ENCODE data around the gene WDR87. TPM values are rescaled to one million over a fixed set of nuclear protein-coding genes. Genes with fewer than 3 reads are reported as not detected.

Gene WDR87
- total and polyA plus RNA-seq, 2 of the 4 experiments (the other 2 are of a cell fraction): not detected

DNA sequence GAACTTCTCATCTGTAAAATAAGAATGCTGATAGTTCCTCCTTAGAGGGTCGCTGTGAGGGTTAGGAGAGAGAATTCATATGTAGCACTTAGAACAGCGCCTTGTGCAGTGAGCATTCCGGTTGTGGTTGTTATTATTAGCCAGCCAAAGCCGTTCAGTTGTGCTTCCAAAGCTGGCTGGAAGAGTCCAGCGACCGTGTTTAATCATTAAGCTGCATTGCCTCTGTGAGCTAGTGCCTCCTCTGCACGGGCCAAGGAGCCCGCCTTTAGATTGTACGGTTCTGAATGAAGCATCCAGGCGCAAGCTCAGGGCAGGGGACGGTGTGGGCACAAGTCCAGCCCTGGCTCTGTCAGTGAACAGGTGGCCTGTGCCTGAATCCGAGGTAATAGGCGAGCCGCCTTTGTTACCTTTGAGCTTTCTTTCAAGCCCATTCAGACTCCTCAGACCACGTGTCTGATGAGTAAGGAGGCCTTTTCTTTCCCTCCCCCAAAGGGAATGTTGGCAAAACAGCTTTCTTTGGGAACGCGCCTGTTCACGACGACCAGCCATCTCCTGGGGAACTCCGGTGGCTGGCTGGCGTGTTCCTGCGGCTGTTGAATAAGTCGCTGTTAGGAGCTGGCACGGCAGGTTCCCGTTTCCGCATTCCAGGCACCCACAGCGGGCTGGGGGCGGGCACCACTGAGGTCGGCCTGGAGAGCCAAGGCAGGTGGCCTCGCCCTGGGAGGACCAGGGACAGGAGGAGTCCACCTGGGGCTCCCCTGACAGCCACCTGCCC is 25.7 kb upstream of the WDR87 start:
- peak overlapping the region; percentile 86 for H2AK9ac ChIP-seq (replicated peaks; ENCODE audit: low read depth, low read length, poor library complexity)
- peak overlapping the region; percentile 83 for H3K14ac ChIP-seq (replicated peaks; ENCODE audit: low read depth, low read length)
- peak overlapping the region; percentile 52; the same call in 1 of the 2 replicates for H3K56ac ChIP-seq (ENCODE audit: extremely low read depth, insufficient read depth, low read length)
- dilution Hi-C loops (cut with HindIII; ENCODE audit: low sequenced_read_pairs, unreplicated experiment) (no loop called here), in situ Hi-C loops (cut with MboI; ENCODE audit: low sequenced_read_pairs) (no loop called here), intact Hi-C loops (cut with micrococcal nuclease) (loop anchor here (2.0 kb wide), 1 partner anchor 25 kb away; the partner anchor contains the start of genes SIPA1L3 and WDR87)
- peak overlapping the region; percentile 53 for H2BK5ac ChIP-seq (ENCODE audit: low read depth, low read length, poor library complexity, severe bottlenecking)
- H4K20me1 ChIP-seq (ENCODE audit: insufficient read depth, low read length): peaks cover 35% of the 10 kb centered on the region
- H3K27ac ChIP-seq (ENCODE audit: insufficient read depth, low read length): peak overlapping the region; percentile 50
- DNase-seq: peak; percentile 78
- H3K4ac ChIP-seq (ENCODE audit: low read depth, low read length): peak overlapping the region; percentile 86
- POLR2A ChIA-PET (ENCODE audit: unreplicated experiment): interaction anchor here (0.6 to 1.3 kb wide), 2 partner anchors 71 to 73 kb away, joined by 3 to 4 read pairs; no protein-coding TSS in a partner anchor
- H3K9me1 ChIP-seq (ENCODE audit: insufficient read depth, low read length): peaks cover 8% of the 10 kb centered on the region
- no peak overlapping the region for H3K9ac ChIP-seq (ENCODE audit: low read depth, low read length)
- WGBS, 2 experiments (ENCODE audit: extremely low coverage in 2 of 2, insufficient read length in 1 of 2): 5% methylated on average over 6 of the region's 30 CpGs; no CpG with 5 or more reads in 1 of the 2 experiments
- H3K4me3 ChIP-seq (ENCODE audit: insufficient read depth, low read depth, low read length): no peak overlapping the region
- H3K9me3 ChIP-seq (ENCODE audit: control insufficient read depth, insufficient read depth, low read length): peaks cover 12% of the 10 kb centered on the region
- peak overlapping the region; percentile 64 for H4K91ac ChIP-seq (ENCODE audit: insufficient read depth, low read depth, low read length)
- no peaks in the 10 kb centered on the region for H3K27me3 ChIP-seq (ENCODE audit: control insufficient read depth, insufficient read depth, low read length)
- peak overlapping the region; percentile 90 for H3K23ac ChIP-seq (ENCODE audit: low read depth, low read length)
- H3K4me2 ChIP-seq (ENCODE audit: low read depth, low read length): peak overlapping the region; percentile 68
- H3K4me1 ChIP-seq (ENCODE audit: control insufficient read depth, insufficient read depth, low read length): peaks cover 11% of the 10 kb centered on the region
- H2AK5ac ChIP-seq (ENCODE audit: low read depth, low read length): peak overlapping the region; percentile 88; the same call in 1 of the 2 replicates
- peak overlapping the region; percentile 87 for H2BK120ac ChIP-seq (ENCODE audit: low read depth, low read length)
- H3K36me3 ChIP-seq (ENCODE audit: control insufficient read depth, insufficient read depth, low read length): peaks cover 1% of the 10 kb centered on the region; the same call in 1 of the 2 replicates
- CTCF ChIA-PET: interaction anchor here (0.6 to 0.8 kb wide), 4 partner anchors 22 to 278 kb away, joined by 3 to 6 read pairs (median 3); no protein-coding TSS in a partner anchor
- no peak overlapping the region for H4K5ac ChIP-seq (ENCODE audit: low read depth, low read length)
- H3K18ac ChIP-seq (ENCODE audit: low read depth, low read length): no peak overlapping the region; the same call in 1 of the 2 replicates
- peak overlapping the region; percentile 78; the same call in 1 of the 3 replicates for H2BK15ac ChIP-seq (ENCODE audit: low read depth, low read length)
- H2AFZ ChIP-seq (replicated peaks; ENCODE audit: low read length, poor library complexity): peak overlapping the region; percentile 91
- peak overlapping the region; percentile 38; the same call in 1 of the 2 replicates for H2BK20ac ChIP-seq (ENCODE audit: low read depth, low read length)
- H4K8ac ChIP-seq (ENCODE audit: low read depth in 2 of 2, low read length in 2 of 2): peak overlapping the region; percentile 46 to 47; a peak in 3 of 4 replicates
- BruUV-seq (replicated peaks): no TSS peak
- H3K79me1 ChIP-seq (ENCODE audit: low read depth in 1 of 2, low read length in 2 of 2): peaks cover 50 to 94% of the 10 kb centered on the region in 2 experiments
- ATAC-seq (ENCODE audit: low read depth): peak; percentile 84
- no peak for TF ChIP-seq SMC3 (IDR thresholded peaks at IDR 0.05; ENCODE audit: low read depth, low read length)
- TF ChIP-seq, protein P1, sequence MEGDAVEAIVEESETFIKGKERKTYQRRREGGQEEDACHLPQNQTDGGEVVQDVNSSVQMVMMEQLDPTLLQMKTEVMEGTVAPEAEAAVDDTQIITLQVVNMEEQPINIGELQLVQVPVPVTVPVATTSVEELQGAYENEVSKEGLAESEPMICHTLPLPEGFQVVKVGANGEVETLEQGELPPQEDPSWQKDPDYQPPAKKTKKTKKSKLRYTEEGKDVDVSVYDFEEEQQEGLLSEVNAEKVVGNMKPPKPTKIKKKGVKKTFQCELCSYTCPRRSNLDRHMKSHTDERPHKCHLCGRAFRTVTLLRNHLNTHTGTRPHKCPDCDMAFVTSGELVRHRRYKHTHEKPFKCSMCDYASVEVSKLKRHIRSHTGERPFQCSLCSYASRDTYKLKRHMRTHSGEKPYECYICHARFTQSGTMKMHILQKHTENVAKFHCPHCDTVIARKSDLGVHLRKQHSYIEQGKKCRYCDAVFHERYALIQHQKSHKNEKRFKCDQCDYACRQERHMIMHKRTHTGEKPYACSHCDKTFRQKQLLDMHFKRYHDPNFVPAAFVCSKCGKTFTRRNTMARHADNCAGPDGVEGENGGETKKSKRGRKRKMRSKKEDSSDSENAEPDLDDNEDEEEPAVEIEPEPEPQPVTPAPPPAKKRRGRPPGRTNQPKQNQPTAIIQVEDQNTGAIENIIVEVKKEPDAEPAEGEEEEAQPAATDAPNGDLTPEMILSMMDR (conservative IDR thresholded peaks at IDR 0.05; ENCODE audit: low read depth, low read length): 0 out of 2 replicates have a peak, but pooled peaks have one; percentile 9
- TF ChIP-seq RAD21 (IDR thresholded peaks at IDR 0.05; ENCODE audit: low read length): no peak; the same call in 1 of the 2 replicates
- no peak for TF ChIP-seq CHD1 (IDR thresholded peaks at IDR 0.05; ENCODE audit: low read depth, low read length)
- TF ChIP-seq MAFK (IDR thresholded peaks at IDR 0.05; ENCODE audit: low read depth, low read length): no peak
- peak; percentile 20; the same call in 1 of the 2 replicates for TF ChIP-seq BHLHE40 (IDR thresholded peaks at IDR 0.05; ENCODE audit: low read depth, low read length)
- TF ChIP-seq NFE2L2 (IDR thresholded peaks at IDR 0.05; ENCODE audit: low read depth, low read length): no peak
- TF ChIP-seq FOS (IDR thresholded peaks at IDR 0.05; ENCODE audit: low read depth, low read length): peak; percentile 22; the same call in 1 of the 2 replicates
- TF ChIP-seq ELK1 (IDR thresholded peaks at IDR 0.05; ENCODE audit: borderline replicate concordance, low read depth, low read length): no peak
- peak; percentile 55; the same call in 1 of the 2 replicates for TF ChIP-seq MXI1 (IDR thresholded peaks at IDR 0.05; ENCODE audit: borderline replicate concordance, low read depth, low read length)
- TF ChIP-seq, protein P2, sequence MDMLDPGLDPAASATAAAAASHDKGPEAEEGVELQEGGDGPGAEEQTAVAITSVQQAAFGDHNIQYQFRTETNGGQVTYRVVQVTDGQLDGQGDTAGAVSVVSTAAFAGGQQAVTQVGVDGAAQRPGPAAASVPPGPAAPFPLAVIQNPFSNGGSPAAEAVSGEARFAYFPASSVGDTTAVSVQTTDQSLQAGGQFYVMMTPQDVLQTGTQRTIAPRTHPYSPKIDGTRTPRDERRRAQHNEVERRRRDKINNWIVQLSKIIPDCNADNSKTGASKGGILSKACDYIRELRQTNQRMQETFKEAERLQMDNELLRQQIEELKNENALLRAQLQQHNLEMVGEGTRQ (IDR thresholded peaks at IDR 0.05; ENCODE audit: low read depth, low read length): peak; percentile 74
- no peak for TF ChIP-seq RFX5 (IDR thresholded peaks at IDR 0.05; ENCODE audit: low read depth, low read length)

Measured in IMR-90 (cell line).